ENCODE data around the gene VWCE.
"Not testable (repeated sequence)": the region's sequence is repeated elsewhere in the genome, so short reads cannot be mapped to it uniquely, and the experiment has no call there.

The VWCE gene

DNA sequence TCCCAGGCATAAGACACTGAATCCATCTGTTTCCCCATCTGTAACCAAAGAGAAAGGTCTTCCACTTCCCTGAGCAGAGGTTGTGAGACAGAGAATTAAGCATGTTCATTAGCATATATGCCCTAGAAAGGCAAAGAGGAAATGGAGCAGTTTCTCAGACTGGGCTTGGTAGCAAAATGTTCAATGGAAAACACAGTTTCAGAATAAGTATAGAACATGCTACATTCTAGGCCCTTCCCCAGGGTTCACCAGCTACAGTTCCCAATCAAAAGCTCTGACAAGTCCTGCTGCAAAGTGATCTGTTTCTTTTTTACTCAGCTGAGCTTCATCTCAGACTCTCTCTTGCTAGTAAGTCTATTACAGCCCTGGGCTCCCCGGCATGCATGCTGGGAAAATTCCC is 42.8 kb downstream of the VWCE start:
- DNase-seq (ENCODE audit: low read depth in 2 of 2): not testable (repeated sequence)

DNA sequence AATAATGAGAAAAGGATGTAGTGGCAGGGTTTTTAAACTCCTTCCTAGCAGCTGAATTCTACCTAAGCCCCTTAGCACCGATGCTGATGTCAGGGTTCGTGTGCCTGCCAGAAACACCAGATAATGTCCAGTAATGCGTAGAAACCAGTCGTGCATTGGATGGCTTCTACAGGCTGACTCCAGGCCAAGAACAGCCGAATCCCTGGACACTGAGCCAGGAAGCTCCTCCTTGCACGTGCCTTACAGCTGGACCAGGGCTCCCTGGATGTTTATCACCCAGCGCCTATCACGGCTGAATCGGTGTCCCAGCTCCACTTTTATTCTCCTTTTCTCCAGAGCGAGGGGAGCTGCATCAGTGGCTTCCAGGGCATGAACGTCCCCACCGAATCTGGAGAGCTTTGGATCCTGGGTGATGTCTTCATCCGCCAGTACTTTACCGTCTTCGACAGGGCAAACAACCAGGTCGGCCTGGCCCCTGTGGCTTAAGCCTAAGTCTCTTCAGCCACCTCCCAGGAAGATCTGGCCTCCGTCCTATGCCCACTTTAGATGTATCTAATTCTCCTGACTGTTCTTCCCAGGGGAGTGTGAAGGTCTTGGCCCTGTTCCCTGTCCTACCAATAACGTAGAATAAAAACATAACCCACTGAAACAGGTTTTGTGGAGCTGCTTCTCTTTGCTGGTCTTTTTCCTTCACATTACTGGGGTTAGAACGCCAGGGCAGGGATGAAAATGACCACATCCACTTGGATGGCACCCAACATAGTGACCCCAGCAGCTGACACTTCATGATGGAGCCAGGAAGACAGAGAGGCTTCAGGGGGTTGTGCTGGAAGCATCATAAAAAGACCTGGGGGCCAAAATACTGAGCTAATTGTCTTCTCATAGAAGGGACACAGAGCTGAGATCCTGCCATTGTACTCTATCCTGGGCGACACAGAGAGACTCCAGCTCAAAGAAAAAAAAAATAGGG is 44.0 kb downstream of the VWCE start:
- not testable (repeated sequence) for DNase-seq (ENCODE audit: low read depth in 2 of 2)

GRCh38 chr11:61249201-61249600 is 45.9 kb downstream of the VWCE start:
- DNase-seq (ENCODE audit: low read depth in 2 of 2): not testable (repeated sequence)

- not testable (repeated sequence) for DNase-seq (ENCODE audit: low read depth in 2 of 2)
Measured at GRCh38 chr11:61248071-61248470, 47.0 kb downstream of the VWCE start.

DNA sequence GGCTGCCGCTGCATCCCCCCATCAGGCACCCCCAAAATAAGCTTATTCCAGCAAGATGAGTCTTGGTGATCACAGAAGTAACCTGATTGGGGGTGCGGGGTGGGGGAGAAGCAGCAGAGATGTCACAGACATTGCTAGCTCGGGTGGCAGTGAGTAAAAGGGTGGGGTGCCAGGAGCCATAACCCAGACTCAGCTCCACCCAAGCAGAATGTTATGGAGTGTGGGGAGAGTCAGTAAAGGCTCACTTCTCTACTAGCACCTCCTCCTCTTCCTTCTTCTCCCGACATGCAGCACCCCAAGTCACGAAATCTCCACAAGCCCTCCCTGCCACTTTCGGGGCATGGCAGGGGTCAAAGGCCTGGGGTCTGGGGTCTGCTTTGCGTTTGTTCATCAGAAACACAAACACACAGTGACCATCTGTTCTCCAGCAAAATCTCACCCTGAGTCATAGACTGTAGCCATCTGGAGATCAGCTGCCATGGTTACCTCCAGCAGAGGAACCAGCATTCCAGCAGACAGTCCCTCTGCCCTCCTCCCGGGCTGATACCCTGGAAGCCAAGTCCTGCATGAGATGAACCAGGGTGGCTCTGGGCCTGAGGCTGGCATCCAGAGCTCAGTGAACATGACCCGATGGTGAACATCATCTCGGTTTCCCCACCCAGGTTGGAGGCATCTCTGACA is 49.7 kb downstream of the VWCE start:
- DNase-seq (ENCODE audit: low read depth in 2 of 2): not testable (repeated sequence)

- not testable (repeated sequence) for DNase-seq (ENCODE audit: low read depth in 2 of 2)
Measured at GRCh38 chr11:61241526-61241925, 53.6 kb downstream of the VWCE start.

- not testable (repeated sequence) for DNase-seq (ENCODE audit: low read depth in 2 of 2)
Measured at GRCh38 chr11:61240875-61241274, 54.2 kb downstream of the VWCE start, which contains the start of gene PGA5. Gene PGA5, plus strand, starts transcription at chr11:61241175. Its CDS starts 52 bp downstream, at chr11:61241227.

GRCh38 chr11:61240288-61240687 is 54.8 kb downstream of the VWCE start:
- DNase-seq (ENCODE audit: low read depth in 2 of 2): not testable (repeated sequence)

DNA sequence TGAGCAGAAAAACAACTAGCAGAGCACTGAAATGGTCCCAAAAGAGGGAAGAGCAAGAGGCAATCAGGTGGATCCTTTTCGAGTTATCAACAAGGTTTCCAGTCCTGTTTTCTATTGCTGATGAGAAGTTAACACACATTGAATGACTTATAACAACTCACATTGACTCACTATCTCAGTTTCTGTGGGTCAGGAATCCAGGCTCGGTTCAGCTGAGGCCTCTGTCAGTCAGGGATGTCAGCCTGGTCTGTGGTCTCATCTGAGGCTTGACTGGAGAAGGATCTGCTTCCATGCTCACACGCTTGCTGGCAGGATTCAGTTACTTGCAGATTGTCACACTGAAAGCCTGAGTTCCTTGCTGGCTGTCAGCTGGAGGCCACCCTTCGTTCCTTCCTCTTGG is 58.0 kb downstream of the VWCE start:
- not testable (repeated sequence) for DNase-seq (ENCODE audit: low read depth in 2 of 2)

DNA sequence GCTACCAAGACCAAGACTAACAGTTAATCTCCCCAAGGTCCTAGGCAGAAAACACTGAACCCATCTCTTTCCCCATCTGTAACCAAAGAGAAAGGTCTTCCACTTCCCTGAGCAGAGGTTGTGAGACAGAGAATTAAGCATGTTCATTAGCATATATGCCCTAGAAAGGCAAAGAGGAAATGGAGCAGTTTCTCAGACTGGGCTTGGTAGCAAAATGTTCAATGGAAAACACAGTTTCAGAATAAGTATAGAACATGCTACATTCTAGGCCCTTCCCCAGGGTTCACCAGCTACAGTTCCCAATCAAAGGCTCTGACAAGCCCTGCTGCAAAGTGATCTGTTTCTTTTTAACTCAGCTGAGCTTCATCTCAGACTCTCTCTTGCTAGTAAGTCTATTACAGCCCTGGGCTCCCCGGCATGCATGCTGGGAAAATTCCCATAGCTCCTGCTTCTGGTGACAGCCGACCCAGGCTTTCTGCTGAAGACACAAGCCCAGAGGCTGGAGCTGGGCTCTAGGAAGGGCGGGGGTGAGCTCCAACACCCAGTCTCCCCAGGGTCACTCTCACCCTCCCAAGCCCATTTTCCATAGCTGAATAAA is 62.5 kb downstream of the VWCE start:
- not testable (repeated sequence) for DNase-seq (ENCODE audit: low read depth in 2 of 2)

GRCh38 chr11:61231585-61231984 is 63.5 kb downstream of the VWCE start:
- DNase-seq (ENCODE audit: low read depth in 2 of 2): not testable (repeated sequence)

GRCh38 chr11:61231033-61231432 is 64.1 kb downstream of the VWCE start:
- not testable (repeated sequence) for DNase-seq (ENCODE audit: low read depth in 2 of 2)

- DNase-seq (ENCODE audit: low read depth in 2 of 2): not testable (repeated sequence)
Measured at GRCh38 chr11:61229458-61229857, 65.7 kb downstream of the VWCE start.

GRCh38 chr11:61226457-61227137 is 68.5 kb downstream of the VWCE start:
- DNase-seq (ENCODE audit: low read depth in 2 of 2): not testable (repeated sequence)

DNA sequence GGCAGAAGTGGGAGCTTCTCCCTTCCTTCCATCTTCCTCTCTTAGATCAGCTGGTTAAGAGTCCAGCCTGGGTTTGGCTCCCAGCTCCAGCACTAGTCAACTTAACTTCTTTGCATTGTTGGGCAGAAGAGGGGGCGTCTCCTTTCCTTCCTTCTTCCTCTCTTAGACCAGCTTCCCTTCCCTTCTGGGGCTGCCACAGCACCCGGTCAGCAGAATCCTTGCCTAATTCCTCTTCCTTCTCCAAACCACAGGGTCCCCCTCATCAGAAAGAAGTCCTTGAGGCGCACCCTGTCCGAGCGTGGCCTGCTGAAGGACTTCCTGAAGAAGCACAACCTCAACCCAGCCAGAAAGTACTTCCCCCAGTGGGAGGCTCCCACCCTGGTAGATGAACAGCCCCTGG is 72.4 kb downstream of the VWCE start:
- DNase-seq (ENCODE audit: low read depth in 2 of 2): not testable (repeated sequence)

DNA sequence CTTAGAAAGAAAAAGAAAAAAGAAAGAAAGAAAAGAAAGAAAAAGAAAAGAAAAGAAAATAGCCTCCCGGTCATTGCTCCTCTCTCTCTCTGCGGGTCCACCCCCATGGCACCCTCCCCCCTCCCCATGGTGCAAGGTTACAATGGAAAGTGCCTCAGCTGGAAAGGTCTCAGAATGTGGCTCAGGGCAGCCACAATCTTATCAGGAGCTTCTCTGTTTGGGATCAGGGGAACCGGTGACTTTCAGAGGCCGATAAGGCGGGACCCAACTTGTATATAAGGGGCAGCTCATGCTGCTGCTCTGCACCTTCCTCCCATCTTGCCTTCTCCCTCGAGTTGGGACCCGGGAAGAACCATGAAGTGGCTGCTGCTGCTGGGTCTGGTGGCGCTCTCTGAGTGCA is 73.1 kb downstream of the VWCE start, which contains the start of gene PGA4:
PGA4 (plus strand) TSS at position 301 of the 400 bp plus-strand sequence; CDS start at position 355, 54 bp downstream.
- DNase-seq (ENCODE audit: low read depth in 2 of 2): not testable (repeated sequence)

- not testable (repeated sequence) for DNase-seq (ENCODE audit: low read depth in 2 of 2)
Measured at GRCh38 chr11:61219016-61219415, 76.1 kb downstream of the VWCE start.

DNA sequence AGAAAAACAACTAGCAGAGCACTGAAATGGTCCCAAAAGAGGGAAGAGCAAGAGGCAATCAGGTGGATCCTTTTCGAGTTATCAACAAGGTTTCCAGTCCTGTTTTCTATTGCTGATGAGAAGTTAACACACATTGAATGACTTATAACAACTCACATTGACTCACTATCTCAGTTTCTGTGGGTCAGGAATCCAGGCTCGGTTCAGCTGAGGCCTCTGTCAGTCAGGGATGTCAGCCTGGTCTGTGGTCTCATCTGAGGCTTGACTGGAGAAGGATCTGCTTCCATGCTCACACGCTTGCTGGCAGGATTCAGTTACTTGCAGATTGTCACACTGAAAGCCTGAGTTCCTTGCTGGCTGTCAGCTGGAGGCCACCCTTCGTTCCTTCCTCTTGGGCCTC is 76.8 kb downstream of the VWCE start:
- not testable (repeated sequence) for DNase-seq (ENCODE audit: low read depth in 2 of 2)

DNA sequence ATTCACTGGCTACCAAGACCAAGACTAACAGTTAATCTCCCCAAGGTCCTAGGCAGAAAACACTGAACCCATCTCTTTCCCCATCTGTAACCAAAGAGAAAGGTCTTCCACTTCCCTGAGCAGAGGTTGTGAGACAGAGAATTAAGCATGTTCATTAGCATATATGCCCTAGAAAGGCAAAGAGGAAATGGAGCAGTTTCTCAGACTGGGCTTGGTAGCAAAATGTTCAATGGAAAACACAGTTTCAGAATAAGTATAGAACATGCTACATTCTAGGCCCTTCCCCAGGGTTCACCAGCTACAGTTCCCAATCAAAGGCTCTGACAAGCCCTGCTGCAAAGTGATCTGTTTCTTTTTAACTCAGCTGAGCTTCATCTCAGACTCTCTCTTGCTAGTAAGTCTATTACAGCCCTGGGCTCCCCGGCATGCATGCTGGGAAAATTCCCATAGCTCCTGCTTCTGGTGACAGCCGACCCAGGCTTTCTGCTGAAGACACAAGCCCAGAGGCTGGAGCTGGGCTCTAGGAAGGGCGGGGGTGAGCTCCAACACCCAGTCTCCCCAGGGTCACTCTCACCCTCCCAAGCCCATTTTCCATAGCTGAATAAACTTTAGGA is 81.3 kb downstream of the VWCE start:
- not testable (repeated sequence) for DNase-seq (ENCODE audit: low read depth in 2 of 2)

DNA sequence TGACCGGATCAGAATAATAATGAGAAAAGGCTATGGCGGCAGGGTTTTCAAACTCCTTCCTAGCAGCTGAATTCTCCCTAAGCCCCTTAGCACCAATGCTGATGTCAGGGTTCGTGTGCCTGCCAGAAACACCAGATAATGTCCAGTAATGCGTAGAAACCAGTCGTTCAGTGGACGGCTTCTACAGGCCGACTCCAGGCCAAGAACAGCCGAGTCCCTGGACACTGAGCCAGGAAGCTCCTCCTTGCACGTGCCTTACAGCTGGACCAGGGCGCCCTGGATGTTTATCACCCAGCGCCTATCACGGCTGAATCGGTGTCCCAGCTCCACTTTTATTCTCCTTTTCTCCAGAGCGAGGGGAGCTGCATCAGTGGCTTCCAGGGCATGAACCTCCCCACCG is 82.9 kb downstream of the VWCE start:
- DNase-seq (ENCODE audit: low read depth in 2 of 2): not testable (repeated sequence)
